ENCODE results near the gene ZSCAN31. TPM values are rescaled to one million over a fixed set of nuclear protein-coding genes. Genes with fewer than 3 reads are reported as not detected.

ZSCAN31 gene
- total and polyA plus RNA-seq, 9 of the 15 experiments (the other 6 are each of a cell fraction or from before 2014, with no cell fraction given): 3.9 to 12.1 (median 7.0) TPM

DNA sequence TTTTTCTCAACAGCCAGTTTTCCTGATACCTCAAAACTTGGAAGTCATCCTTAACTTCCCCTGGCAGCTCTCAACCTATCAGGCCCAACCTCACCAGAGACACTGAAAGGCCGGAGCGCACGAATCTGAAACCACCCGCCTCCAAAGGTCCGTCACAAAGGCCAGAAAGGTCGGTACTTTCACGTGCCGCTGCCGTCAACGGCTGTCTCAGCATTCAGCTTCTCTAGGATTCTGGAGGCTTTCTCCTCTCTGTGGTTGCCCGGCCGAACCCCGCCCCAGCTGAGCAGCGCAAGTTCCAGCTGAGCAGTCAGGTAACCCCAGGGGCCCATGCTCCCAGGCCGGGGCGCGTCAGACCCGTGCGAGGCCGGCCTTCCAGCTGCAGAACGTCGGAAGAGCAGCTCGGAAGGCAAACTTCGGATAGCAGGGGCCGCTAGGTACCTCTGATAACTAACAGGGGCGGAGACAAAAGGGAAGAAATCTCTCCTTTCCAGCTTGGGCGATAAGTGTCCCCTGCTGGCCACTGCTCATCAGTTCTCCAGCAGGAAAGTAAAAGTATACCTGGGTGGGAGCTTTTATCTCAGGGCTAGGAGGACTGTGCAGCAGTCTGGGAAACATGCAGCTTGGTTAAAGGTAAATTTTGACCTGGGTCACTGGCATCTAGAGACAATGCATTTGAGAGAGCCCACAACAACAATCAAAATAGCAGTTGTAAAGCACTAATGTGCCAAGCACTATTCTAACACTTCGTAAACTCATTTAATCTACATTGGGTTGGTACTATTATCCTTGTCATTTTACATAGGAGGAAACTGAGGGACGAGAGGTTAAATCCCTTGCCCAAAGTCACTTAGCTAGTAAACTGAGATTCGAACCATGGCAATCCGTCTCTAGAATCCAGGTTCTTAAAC lies 47.5 kb upstream of the ZSCAN31 start (continued):
- TF ChIP-seq, protein P1, sequence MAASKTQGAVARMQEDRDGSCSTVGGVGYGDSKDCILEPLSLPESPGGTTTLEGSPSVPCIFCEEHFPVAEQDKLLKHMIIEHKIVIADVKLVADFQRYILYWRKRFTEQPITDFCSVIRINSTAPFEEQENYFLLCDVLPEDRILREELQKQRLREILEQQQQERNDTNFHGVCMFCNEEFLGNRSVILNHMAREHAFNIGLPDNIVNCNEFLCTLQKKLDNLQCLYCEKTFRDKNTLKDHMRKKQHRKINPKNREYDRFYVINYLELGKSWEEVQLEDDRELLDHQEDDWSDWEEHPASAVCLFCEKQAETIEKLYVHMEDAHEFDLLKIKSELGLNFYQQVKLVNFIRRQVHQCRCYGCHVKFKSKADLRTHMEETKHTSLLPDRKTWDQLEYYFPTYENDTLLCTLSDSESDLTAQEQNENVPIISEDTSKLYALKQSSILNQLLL (CRISPR knock-in tag; IDR thresholded peaks at IDR 0.05; ENCODE audit: borderline replicate concordance): no peak
- TF ChIP-seq POLR3G (IDR thresholded peaks at IDR 0.05; ENCODE audit: extremely low read depth, insufficient read length, insufficient replicate concordance) (no peak), FOSL1 (tag; conservative IDR thresholded peaks at IDR 0.05) (peak; percentile 47; the same call in 1 of the 2 replicates), ZNF436 (CRISPR knock-in tag; IDR thresholded peaks at IDR 0.05) (no peak), CREB1 (IDR thresholded peaks at IDR 0.05) (peak; percentile 64), CREB1 (CRISPR knock-in tag; IDR thresholded peaks at IDR 0.05) (peak; percentile 68; the same call in 1 of the 2 replicates), KAT2B (IDR thresholded peaks at IDR 0.05; ENCODE audit: low read depth, low read length) (no peak), TGIF2 (CRISPR knock-in tag; IDR thresholded peaks at IDR 0.05) (no peak), NCOA6 (IDR thresholded peaks at IDR 0.05) (peak; percentile 37), GABPB1 (CRISPR knock-in tag; IDR thresholded peaks at IDR 0.05) (peak; percentile 56; the same call in 1 of the 2 replicates), SNRNP70 (optimal IDR thresholded peaks at IDR 0.05; ENCODE audit: low read depth, low read length) (no peak), ZNF134 (CRISPR knock-in tag; conservative IDR thresholded peaks at IDR 0.05) (no peak), ZNF696 (CRISPR knock-in tag; conservative IDR thresholded peaks at IDR 0.05) (no peak), BHLHE40 (IDR thresholded peaks at IDR 0.05; ENCODE audit: low read length) (peak; percentile 98), FOS (IDR thresholded peaks at IDR 0.05; ENCODE audit: extremely low read depth, insufficient read length) (no peak), CBX5 (IDR thresholded peaks at IDR 0.05; ENCODE audit: borderline replicate concordance, low read depth) (no peak), SIRT6 (IDR thresholded peaks at IDR 0.05; ENCODE audit: low read depth, low read length) (no peak)
- TF ChIP-seq, protein P2, sequence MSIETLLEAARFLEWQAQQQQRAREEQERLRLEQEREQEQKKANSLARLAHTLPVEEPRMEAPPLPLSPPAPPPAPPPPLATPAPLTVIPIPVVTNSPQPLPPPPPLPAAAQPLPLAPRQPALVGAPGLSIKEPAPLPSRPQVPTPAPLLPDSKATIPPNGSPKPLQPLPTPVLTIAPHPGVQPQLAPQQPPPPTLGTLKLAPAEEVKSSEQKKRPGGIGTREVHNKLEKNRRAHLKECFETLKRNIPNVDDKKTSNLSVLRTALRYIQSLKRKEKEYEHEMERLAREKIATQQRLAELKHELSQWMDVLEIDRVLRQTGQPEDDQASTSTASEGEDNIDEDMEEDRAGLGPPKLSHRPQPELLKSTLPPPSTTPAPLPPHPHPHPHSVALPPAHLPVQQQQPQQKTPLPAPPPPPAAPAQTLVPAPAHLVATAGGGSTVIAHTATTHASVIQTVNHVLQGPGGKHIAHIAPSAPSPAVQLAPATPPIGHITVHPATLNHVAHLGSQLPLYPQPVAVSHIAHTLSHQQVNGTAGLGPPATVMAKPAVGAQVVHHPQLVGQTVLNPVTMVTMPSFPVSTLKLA (conservative IDR thresholded peaks at IDR 0.05): peak; percentile 66 to 77
- TF ChIP-seq, protein P3, sequence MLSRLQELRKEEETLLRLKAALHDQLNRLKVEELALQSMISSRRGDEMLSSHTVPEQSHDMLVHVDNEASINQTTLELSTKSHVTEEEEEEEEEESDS (CRISPR knock-in tag; IDR thresholded peaks at IDR 0.05): no peak

All from K562 (cell line).